MCF 10A (cell line): ENCODE measurements around the gene RXYLT1. TPM values are rescaled to one million over a fixed set of nuclear protein-coding genes. Genes with fewer than 3 reads are reported as not detected.
"Not testable (repeated sequence)": the region's sequence is repeated elsewhere in the genome, so short reads cannot be mapped to it uniquely, and the experiment has no call there.

Source experiments
- BruUV-seq: library from RNA; stranded (reverse); fragments of 400-500 nt; replicated peaks from 2 replicates; lab custom pipeline; 2021; lab: Mats Ljungman, UMichigan
- CTCF ChIA-PET: fragments of 300-600 bp; sonication (Branson Sonifier 250); formaldehyde crosslinking; extraction: SDS; loops from one replicate; lab custom pipeline; 2021; ENCODE audit warnings: antibody characterized with exemption, inconsistent platforms; lab: Yijun Ruan, JAX
- POLR2A ChIA-PET: fragments of 300-600, 350-650 bp; sonication (Branson Sonifier 250); formaldehyde crosslinking; extraction: SDS; loops from one replicate; lab custom pipeline; 2020; ENCODE audit warnings: antibody characterized with exemption, inconsistent platforms; lab: Yijun Ruan, JAX
- DNase-seq: peaks from one replicate; pipeline ENCODE4 v3.0.0-alpha.2; 2018; ENCODE audit not compliant: unreplicated experiment
- H3K27ac Mint-ChIP-seq: one replicate; pipeline ENCODE4 v1.8.0; 2022; ENCODE audit warnings: mild to moderate bottlenecking, low read depth, mixed read lengths; ENCODE audit not compliant: unreplicated experiment
- H3K27me3 Mint-ChIP-seq: one replicate; pipeline ENCODE4 v1.8.0; 2022; ENCODE audit warnings: mixed read lengths; ENCODE audit not compliant: insufficient read depth, unreplicated experiment
- H3K36me3 Mint-ChIP-seq: one replicate; pipeline ENCODE4 v1.8.0; 2022; ENCODE audit warnings: mild to moderate bottlenecking, moderate library complexity, mixed read lengths; ENCODE audit not compliant: insufficient read depth, unreplicated experiment
- H3K4me1 Mint-ChIP-seq: one replicate; pipeline ENCODE4 v1.8.0; 2022; ENCODE audit warnings: mixed read lengths; ENCODE audit not compliant: insufficient read depth, unreplicated experiment
- H3K4me3 Mint-ChIP-seq: one replicate; pipeline ENCODE4 v1.8.0; 2022; ENCODE audit warnings: mild to moderate bottlenecking, moderate library complexity, mixed read lengths; ENCODE audit not compliant: unreplicated experiment
- H3K9me3 Mint-ChIP-seq: one replicate; pipeline ENCODE4 v1.8.0; 2022; ENCODE audit warnings: mixed read lengths; ENCODE audit not compliant: unreplicated experiment
- intact Hi-C: fragments of 100-400 bp; cut with micrococcal nuclease; formaldehyde crosslinking; loops from 2 replicates; pipeline ENCODE4 v1.14.1; 2022
- total RNA-seq: library from RNA; stranded (reverse); gene quantifications from 2 replicates; pipeline ENCODE4 v1.2.3, GENCODE V29; 2022
- TF ChIP-seq, protein P1 (sequence below): fragments of 200-600 bp; IDR thresholded peaks from one replicate; pipeline ENCODE4 v1.8.0; 2022; ENCODE audit warnings: antibody characterized with exemption, mild to moderate bottlenecking; ENCODE audit not compliant: unreplicated experiment

The RXYLT1 gene
- total RNA-seq, 1 experiment from 2014 or later, result 26.7 TPM

DNA sequence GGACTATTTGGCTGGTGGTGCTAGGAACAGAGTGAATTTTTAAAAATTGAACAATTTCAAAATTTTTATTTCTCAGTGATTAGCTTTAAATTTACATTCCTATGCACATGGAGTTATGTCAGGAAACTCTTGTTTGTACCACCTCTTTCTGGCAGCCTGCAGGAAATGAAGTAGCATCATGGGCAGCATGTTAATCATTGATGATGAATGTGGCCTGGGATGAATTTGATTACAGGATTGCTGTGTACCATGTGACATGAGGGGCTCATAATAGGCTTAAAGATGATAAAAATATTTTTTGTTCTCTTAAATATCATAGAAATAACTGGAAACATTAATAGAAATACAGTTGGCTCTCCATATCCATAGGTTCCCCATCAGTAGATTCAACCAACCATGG, 32.6 kb upstream of the RXYLT1 start:
- H3K9me3 Mint-ChIP-seq, H3K4me1 Mint-ChIP-seq, BruUV-seq, H3K27ac Mint-ChIP-seq, POLR2A ChIA-PET, H3K4me3 Mint-ChIP-seq, H3K36me3 Mint-ChIP-seq, DNase-seq, intact Hi-C loops, CTCF ChIA-PET: not testable (repeated sequence)
- peaks cover 33% of the 10 kb centered on the region for H3K27me3 Mint-ChIP-seq

DNA sequence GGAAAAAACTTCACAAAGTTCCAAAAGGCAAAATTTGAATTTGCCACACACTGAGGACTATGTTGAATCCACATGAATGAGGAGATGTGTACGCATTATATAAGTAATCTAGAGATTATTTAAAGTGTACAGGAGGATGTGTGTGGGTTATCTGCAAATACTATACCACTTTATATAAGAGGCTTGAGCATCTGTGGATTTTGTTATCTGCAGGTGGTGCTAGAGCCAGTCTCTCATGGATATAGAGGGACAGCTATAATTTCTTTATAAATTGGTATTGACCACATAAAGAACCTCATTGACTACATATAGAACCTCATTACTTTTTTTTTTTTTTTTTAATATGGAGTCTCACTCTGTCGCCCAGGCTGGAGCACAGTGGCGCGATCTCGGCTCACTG, 32.2 kb upstream of the RXYLT1 start:
- no peak for DNase-seq
- no peak overlapping the region for H3K4me3 Mint-ChIP-seq
- H3K27ac Mint-ChIP-seq, result no peak overlapping the region
- H3K27me3 Mint-ChIP-seq, result peaks cover 34% of the 10 kb centered on the region
- no peaks in the 10 kb centered on the region for H3K9me3 Mint-ChIP-seq
- intact Hi-C loops, result no loop called here
- BruUV-seq, result no TSS peak
- CTCF ChIA-PET, result no interaction called here
- TF ChIP-seq, protein P1, sequence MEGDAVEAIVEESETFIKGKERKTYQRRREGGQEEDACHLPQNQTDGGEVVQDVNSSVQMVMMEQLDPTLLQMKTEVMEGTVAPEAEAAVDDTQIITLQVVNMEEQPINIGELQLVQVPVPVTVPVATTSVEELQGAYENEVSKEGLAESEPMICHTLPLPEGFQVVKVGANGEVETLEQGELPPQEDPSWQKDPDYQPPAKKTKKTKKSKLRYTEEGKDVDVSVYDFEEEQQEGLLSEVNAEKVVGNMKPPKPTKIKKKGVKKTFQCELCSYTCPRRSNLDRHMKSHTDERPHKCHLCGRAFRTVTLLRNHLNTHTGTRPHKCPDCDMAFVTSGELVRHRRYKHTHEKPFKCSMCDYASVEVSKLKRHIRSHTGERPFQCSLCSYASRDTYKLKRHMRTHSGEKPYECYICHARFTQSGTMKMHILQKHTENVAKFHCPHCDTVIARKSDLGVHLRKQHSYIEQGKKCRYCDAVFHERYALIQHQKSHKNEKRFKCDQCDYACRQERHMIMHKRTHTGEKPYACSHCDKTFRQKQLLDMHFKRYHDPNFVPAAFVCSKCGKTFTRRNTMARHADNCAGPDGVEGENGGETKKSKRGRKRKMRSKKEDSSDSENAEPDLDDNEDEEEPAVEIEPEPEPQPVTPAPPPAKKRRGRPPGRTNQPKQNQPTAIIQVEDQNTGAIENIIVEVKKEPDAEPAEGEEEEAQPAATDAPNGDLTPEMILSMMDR, result no peak
- no peaks in the 10 kb centered on the region for H3K36me3 Mint-ChIP-seq
- H3K4me1 Mint-ChIP-seq, result no peaks in the 10 kb centered on the region
- POLR2A ChIA-PET, result no interaction called here

DNA sequence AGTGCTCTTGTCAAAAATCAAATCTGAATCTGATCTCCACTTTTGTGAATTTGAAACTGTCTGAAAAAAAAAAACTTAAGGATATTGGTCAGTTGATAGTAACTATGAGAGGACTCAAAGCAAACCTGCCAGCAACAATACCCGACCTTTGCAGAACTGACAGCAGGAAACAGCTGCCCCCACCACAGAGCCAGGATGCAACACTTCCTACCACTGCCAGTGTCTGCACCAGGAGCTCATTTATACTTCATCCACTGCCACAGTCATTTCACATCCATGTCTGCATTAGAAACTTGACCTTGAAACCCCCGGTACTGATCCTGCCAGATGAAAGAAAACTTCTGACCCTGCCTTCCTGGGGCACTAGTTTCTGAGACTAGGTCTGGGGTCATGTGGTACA, 27.4 kb upstream of the RXYLT1 start:
- Mint-ChIP-seq H3K27me3 (peaks cover 67% of the 10 kb centered on the region), H3K4me1 (no peaks in the 10 kb centered on the region), H3K36me3 (no peaks in the 10 kb centered on the region), H3K27ac (no peak overlapping the region), H3K9me3 (no peaks in the 10 kb centered on the region), H3K4me3 (no peak overlapping the region)
- TF ChIP-seq, protein P1, result no peak
- no TSS peak for BruUV-seq
- no peak for DNase-seq
- CTCF ChIA-PET, result no interaction called here
- POLR2A ChIA-PET, result interaction anchor here (0.6 kb wide), 2 partner anchors 395 to 491 kb away, joined by 3 read pairs; no protein-coding TSS in a partner anchor
- intact Hi-C loops, result no loop called here

DNA sequence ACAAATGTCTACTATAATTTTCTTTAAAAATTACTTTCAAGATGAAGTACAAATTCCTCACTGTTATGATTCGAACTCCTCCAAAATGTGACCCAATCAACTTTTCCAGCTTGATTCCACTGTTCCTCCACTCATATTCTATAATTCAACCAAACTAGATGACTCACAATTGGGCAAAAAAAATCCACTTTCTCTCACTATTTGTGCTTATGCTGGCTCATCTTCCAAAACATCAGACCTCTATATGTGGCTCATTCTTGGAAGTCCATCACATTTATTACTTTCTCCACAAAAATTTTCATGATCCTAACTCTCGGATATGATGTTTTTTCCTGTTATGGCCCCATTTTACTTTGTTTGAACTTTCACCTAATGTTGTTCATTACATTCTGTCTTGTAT, 26.9 kb upstream of the RXYLT1 start:
- BruUV-seq, result no TSS peak
- Mint-ChIP-seq H3K36me3 (no peaks in the 10 kb centered on the region), H3K4me3 (no peak overlapping the region), H3K4me1 (no peaks in the 10 kb centered on the region), H3K27me3 (peaks cover 71% of the 10 kb centered on the region), H3K27ac (no peak overlapping the region), H3K9me3 (no peaks in the 10 kb centered on the region)
- ChIA-PET POLR2A (interaction anchor here (0.6 kb wide), 1 partner anchor 491 kb away, joined by 3 read pairs; no protein-coding TSS in a partner anchor), CTCF (no interaction called here)
- intact Hi-C loops, result no loop called here
- DNase-seq, result no peak
- TF ChIP-seq, protein P1, result no peak

DNA sequence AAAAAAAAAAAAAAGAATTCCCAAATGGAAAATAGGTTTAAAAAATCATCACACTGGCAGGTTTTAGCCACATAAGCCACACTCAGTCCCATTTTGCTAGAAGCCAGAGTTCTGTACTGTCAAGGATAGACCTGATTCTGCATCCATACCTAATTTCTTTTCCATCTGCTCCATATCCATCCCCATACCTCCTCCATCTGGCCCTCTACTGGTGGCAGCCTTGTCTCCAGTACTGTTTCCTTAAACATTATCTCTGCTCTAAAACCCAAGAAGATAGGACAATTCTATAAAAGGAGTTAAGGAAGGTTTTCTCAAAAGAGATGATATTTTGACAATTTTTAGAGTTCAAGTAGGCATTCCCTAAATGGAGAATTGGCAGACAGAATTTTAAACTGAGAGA, 26.0 kb upstream of the RXYLT1 start:
- ChIA-PET POLR2A (no interaction called here), CTCF (interaction anchor here (0.8 kb wide), 1 partner anchor 12 kb away, joined by 4 read pairs; no protein-coding TSS in a partner anchor)
- intact Hi-C loops, result no loop called here
- Mint-ChIP-seq H3K27ac (no peak overlapping the region), H3K4me1 (no peaks in the 10 kb centered on the region), H3K36me3 (no peaks in the 10 kb centered on the region), H3K4me3 (no peak overlapping the region), H3K9me3 (no peaks in the 10 kb centered on the region), H3K27me3 (peaks cover 80% of the 10 kb centered on the region)
- DNase-seq, result peak; percentile 16
- no TSS peak for BruUV-seq
- TF ChIP-seq, protein P1, result peak; percentile 13
